ENCODE measurements around the gene ABHD4.
A peak's percentile ranks its signal among the peaks of the same experiment; 100 is the strongest.
"Not testable (repeated sequence)": the region's sequence is repeated elsewhere in the genome, so short reads cannot be mapped to it uniquely, and the experiment has no call there.

Gene ABHD4

GRCh38 chr14:22598099-22598895, at the start of gene ABHD4:
TSS of gene ABHD4 (plus strand) at chr14:22598300. CDS start at chr14:22598307, 7 bp downstream.
- no peak for DNase-seq (ENCODE audit: low read depth)

GRCh38 chr14:22549324-22549962, 48.7 kb upstream of the ABHD4 start:
- no peak for DNase-seq (ENCODE audit: low read depth)

GRCh38 chr14:22549981-22550673, 48.0 kb upstream of the ABHD4 start:
- no peak for DNase-seq (ENCODE audit: low read depth)

- no peak for DNase-seq (ENCODE audit: low read depth)
Measured at GRCh38 chr14:22551605-22551997, 46.5 kb upstream of the ABHD4 start.

- DNase-seq (ENCODE audit: low read depth) = no peak
Measured at GRCh38 chr14:22552001-22552826, 45.9 kb upstream of the ABHD4 start.

GRCh38 chr14:22552827-22553076, 45.3 kb upstream of the ABHD4 start:
- no peak for DNase-seq (ENCODE audit: low read depth)

- no peak for DNase-seq (ENCODE audit: low read depth)
Measured at GRCh38 chr14:22553445-22553844, 44.7 kb upstream of the ABHD4 start.

GRCh38 chr14:22553861-22554497, 44.1 kb upstream of the ABHD4 start:
- DNase-seq (ENCODE audit: low read depth) = not testable (repeated sequence)

- DNase-seq (ENCODE audit: low read depth) = no peak
Measured at GRCh38 chr14:22554498-22555383, 43.4 kb upstream of the ABHD4 start.

- no peak for DNase-seq (ENCODE audit: low read depth)
Measured at GRCh38 chr14:22555384-22556011, 42.6 kb upstream of the ABHD4 start.

GRCh38 chr14:22556021-22556989, 41.8 kb upstream of the ABHD4 start:
- DNase-seq (ENCODE audit: low read depth) = peak; percentile 58

GRCh38 chr14:22556990-22557623, 41.0 kb upstream of the ABHD4 start:
- DNase-seq (ENCODE audit: low read depth) = peak; percentile 50

- no peak for DNase-seq (ENCODE audit: low read depth)
Measured at GRCh38 chr14:22557846-22558220, 40.3 kb upstream of the ABHD4 start.

GRCh38 chr14:22558221-22558913, 39.7 kb upstream of the ABHD4 start:
- no peak for DNase-seq (ENCODE audit: low read depth)

GRCh38 chr14:22559041-22559440, 39.1 kb upstream of the ABHD4 start:
- DNase-seq (ENCODE audit: low read depth) = no peak

GRCh38 chr14:22560662-22561365, 37.3 kb upstream of the ABHD4 start:
- no peak for DNase-seq (ENCODE audit: low read depth)

- DNase-seq (ENCODE audit: low read depth) = no peak
Measured at GRCh38 chr14:22561366-22561660, 36.8 kb upstream of the ABHD4 start.

Data from HS-5 (cell line).